Measurements from ENCODE around the gene HSPD1. TPM values are rescaled to one million over a fixed set of nuclear protein-coding genes. Genes with fewer than 3 reads are reported as not detected.

The HSPD1 gene
- total and polyA plus RNA-seq, 9 of the 15 experiments (the other 6 are each of a cell fraction or from before 2014, with no cell fraction given): 398 to 1,014 (median 622) TPM

GRCh38 chr2:197513915-197514314, 14.3 kb upstream of the HSPD1 start:
- Histone ChIP-seq H3K9me1 (ENCODE audit: control insufficient read depth, insufficient read depth, low read length) (no peaks in the 10 kb centered on the region), H3K27me3 (ENCODE audit: control insufficient read depth in 2 of 2, insufficient read depth in 2 of 2, low read length in 2 of 2) (no peaks in the 10 kb centered on the region), H2AFZ (ENCODE audit: low read depth, low read length) (no peak overlapping the region), H4K20me1 (replicated peaks; ENCODE audit: control insufficient read depth, insufficient read depth, low read length) (no peaks in the 10 kb centered on the region), H3K4me1 (replicated peaks in 1 of 2; ENCODE audit: control insufficient read depth in 2 of 2, insufficient read depth in 2 of 2, low read length in 2 of 2) (peaks cover 14 to 24% of the 10 kb centered on the region in 2 experiments; a peak in 4 of 5 replicates), H3K27ac (ENCODE audit: extremely low read depth, low read depth, low read length) (no peak overlapping the region), H3K4me3 (no peak overlapping the region), H3K79me2 (ENCODE audit: control insufficient read depth, insufficient read depth, low read length) (peaks cover 32% of the 10 kb centered on the region), H3K9ac (ENCODE audit: insufficient read depth in 1 of 2, low read depth in 2 of 2, low read length in 2 of 2) (no peak overlapping the region), H3K36me3 (ENCODE audit: control insufficient read depth, insufficient read depth, low read length) (no peaks in the 10 kb centered on the region), H3K4me2 (ENCODE audit: insufficient read depth, low read length) (no peak overlapping the region), H3K9me3 (replicated peaks; ENCODE audit: control insufficient read depth, insufficient read depth, low read depth, low read length) (no peaks in the 10 kb centered on the region)
- ChIA-PET POLR2A (interaction anchor here (0.6 to 3.5 kb wide), 4 partner anchors 12 to 17 kb away, joined by 3 to 34 read pairs (median 3); partner anchors contain the start of genes HSPD1 and HSPE1), CTCF (ENCODE audit: low intra/inter-chr PET ratio) (no interaction called here)
- no peak for ATAC-seq
- DNase-seq (ENCODE audit: extremely low read depth in 1 of 4, low spot score in 3 of 4): peak; percentile 23 to 47 (median 26)
- intact Hi-C loops (cut with micrococcal nuclease): loop anchor here (2.0 kb wide), 1 partner anchor 13 kb away; the partner anchor contains the start of gene HSPE1
- BruUV-seq (replicated peaks): no TSS peak
- WGBS (ENCODE audit: insufficient coverage, low coverage, missing lambda C conversion rate): 5% methylated on average over 5 of the region's 5 CpGs
- FAIRE-seq: peak; percentile 79
- in situ Hi-C loops (cut with MboI): no loop called here
- TF ChIP-seq RCOR1 (IDR thresholded peaks at IDR 0.05; ENCODE audit: borderline replicate concordance in 1 of 2, low read depth in 2 of 2, low read length in 2 of 2) (peak in 1 of 2 experiments; percentile 89; a peak in 2 of 4 replicates), ZBTB40 (IDR thresholded peaks at IDR 0.05) (0 out of 2 replicates have a peak, but pooled peaks have one; percentile 5), ZBTB40 (CRISPR knock-in tag; IDR thresholded peaks at IDR 0.05) (no peak), TAL1 (IDR thresholded peaks at IDR 0.05) (no peak), ZNF444 (CRISPR knock-in tag; IDR thresholded peaks at IDR 0.05) (no peak)

Measured in K562 (cell line).